ENCODE results near the gene EHMT1.

DNA sequence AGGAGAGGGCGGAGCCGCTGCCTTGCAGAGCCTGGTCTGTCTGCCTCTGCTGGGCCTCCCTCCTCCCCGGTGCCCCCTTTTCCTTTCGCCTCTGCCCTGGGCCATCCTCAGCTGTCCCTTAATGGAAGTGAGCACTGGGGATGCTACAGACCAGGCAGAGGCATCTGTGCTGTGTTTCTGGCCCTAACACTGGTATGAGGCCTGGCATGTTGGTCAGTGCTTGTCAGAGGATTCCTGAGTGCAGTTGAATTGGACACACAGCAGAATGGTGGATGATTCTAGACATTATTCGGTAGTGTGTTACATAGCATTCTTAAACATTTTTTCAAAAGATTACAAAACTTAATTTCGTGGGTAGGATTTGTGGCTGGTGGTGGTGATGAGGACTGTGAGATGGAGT lies 88.6 kb downstream of the EHMT1 start:
- TF ChIP-seq EP300 (IDR thresholded peaks at IDR 0.05) (no peak), POLR2A (IDR thresholded peaks at IDR 0.05) (no peak)
- TF ChIP-seq, protein P1, sequence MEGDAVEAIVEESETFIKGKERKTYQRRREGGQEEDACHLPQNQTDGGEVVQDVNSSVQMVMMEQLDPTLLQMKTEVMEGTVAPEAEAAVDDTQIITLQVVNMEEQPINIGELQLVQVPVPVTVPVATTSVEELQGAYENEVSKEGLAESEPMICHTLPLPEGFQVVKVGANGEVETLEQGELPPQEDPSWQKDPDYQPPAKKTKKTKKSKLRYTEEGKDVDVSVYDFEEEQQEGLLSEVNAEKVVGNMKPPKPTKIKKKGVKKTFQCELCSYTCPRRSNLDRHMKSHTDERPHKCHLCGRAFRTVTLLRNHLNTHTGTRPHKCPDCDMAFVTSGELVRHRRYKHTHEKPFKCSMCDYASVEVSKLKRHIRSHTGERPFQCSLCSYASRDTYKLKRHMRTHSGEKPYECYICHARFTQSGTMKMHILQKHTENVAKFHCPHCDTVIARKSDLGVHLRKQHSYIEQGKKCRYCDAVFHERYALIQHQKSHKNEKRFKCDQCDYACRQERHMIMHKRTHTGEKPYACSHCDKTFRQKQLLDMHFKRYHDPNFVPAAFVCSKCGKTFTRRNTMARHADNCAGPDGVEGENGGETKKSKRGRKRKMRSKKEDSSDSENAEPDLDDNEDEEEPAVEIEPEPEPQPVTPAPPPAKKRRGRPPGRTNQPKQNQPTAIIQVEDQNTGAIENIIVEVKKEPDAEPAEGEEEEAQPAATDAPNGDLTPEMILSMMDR (IDR thresholded peaks at IDR 0.05) = no peak
